ENCODE results near the gene USP9X.
"Not testable (repeated sequence)": the region's sequence is repeated elsewhere in the genome, so short reads cannot be mapped to it uniquely, and the experiment has no call there.

The USP9X gene

GRCh38 chrX:41085878-41086626 lies 807 bp downstream of the USP9X start:
- peak; percentile 6 for DNase-seq (ENCODE audit: low read depth)

GRCh38 chrX:41086627-41086932 lies 1.3 kb downstream of the USP9X start:
- no peak for DNase-seq (ENCODE audit: low read depth)

GRCh38 chrX:41087201-41087600 lies 2.0 kb downstream of the USP9X start:
- no peak for DNase-seq (ENCODE audit: low read depth)

- no peak for DNase-seq (ENCODE audit: low read depth)
Measured at GRCh38 chrX:41090568-41091238, 5.5 kb downstream of the USP9X start.

GRCh38 chrX:41092776-41093175 lies 7.5 kb downstream of the USP9X start:
- DNase-seq (ENCODE audit: low read depth) = no peak

- no peak for DNase-seq (ENCODE audit: low read depth)
Measured at GRCh38 chrX:41095174-41095573, 9.9 kb downstream of the USP9X start.

- DNase-seq (ENCODE audit: low read depth) = no peak
Measured at GRCh38 chrX:41095908-41096307, 10.7 kb downstream of the USP9X start.

- DNase-seq (ENCODE audit: low read depth) = no peak
Measured at GRCh38 chrX:41096339-41096955, 11.2 kb downstream of the USP9X start.

- no peak for DNase-seq (ENCODE audit: low read depth)
Measured at GRCh38 chrX:41097326-41097725, 12.1 kb downstream of the USP9X start.

- DNase-seq (ENCODE audit: low read depth) = no peak
Measured at GRCh38 chrX:41100200-41100599, 15.0 kb downstream of the USP9X start.

GRCh38 chrX:41100819-41101218 lies 15.6 kb downstream of the USP9X start:
- DNase-seq (ENCODE audit: low read depth) = no peak

GRCh38 chrX:41105005-41105404 lies 19.8 kb downstream of the USP9X start:
- no peak for DNase-seq (ENCODE audit: low read depth)

- not testable (repeated sequence) for DNase-seq (ENCODE audit: low read depth)
Measured at GRCh38 chrX:41106257-41106656, 21.0 kb downstream of the USP9X start.

- no peak for DNase-seq (ENCODE audit: low read depth)
Measured at GRCh38 chrX:41108007-41108406, 22.8 kb downstream of the USP9X start.

- DNase-seq (ENCODE audit: low read depth) = no peak
Measured at GRCh38 chrX:41108463-41109205, 23.4 kb downstream of the USP9X start.

- no peak for DNase-seq (ENCODE audit: low read depth)
Measured at GRCh38 chrX:41110801-41111625, 25.8 kb downstream of the USP9X start.

- DNase-seq (ENCODE audit: low read depth) = not testable (repeated sequence)
Measured at GRCh38 chrX:41115104-41115425, 29.8 kb downstream of the USP9X start.

- no peak for DNase-seq (ENCODE audit: low read depth)
Measured at GRCh38 chrX:41116948-41117347, 31.7 kb downstream of the USP9X start.

GRCh38 chrX:41118156-41118555 lies 32.9 kb downstream of the USP9X start:
- no peak for DNase-seq (ENCODE audit: low read depth)

GRCh38 chrX:41119803-41120202 lies 34.6 kb downstream of the USP9X start:
- no peak for DNase-seq (ENCODE audit: low read depth)

- DNase-seq (ENCODE audit: low read depth) = no peak
Measured at GRCh38 chrX:41121766-41122165, 36.5 kb downstream of the USP9X start.

- no peak for DNase-seq (ENCODE audit: low read depth)
Measured at GRCh38 chrX:41122664-41123257, 37.5 kb downstream of the USP9X start.
